ENCODE results near the gene CELA3A. TPM values are rescaled to one million over a fixed set of nuclear protein-coding genes. Genes with fewer than 3 reads are reported as not detected.
A peak's percentile ranks its signal among the peaks of the same experiment; 100 is the strongest.

CELA3A gene
- polyA plus RNA-seq, 1 donor (not counting 4 experiments of a cell fraction or from before 2014, with no cell fraction given) = not detected

GRCh38 chr1:22025368-22026155 lies 24.1 kb downstream of the CELA3A start:
- FAIRE-seq (peak; percentile 34), DNase-seq (ENCODE audit: low read depth, low spot score) (no peak)
- Histone ChIP-seq H3K27me3 (ENCODE audit: control insufficient read depth, extremely low read depth, insufficient read depth, low read length) (no peaks in the 10 kb centered on the region), H4K20me1 (ENCODE audit: control insufficient read depth, extremely low read depth, insufficient read depth, low read length) (no peaks in the 10 kb centered on the region), H3K36me3 (ENCODE audit: control insufficient read depth in 2 of 2, extremely low read depth in 1 of 2, insufficient read depth in 2 of 2, low read length in 2 of 2) (no peaks in the 10 kb centered on the region), H3K9ac (ENCODE audit: control insufficient read depth, extremely low read depth, insufficient read depth, low read length) (peak overlapping the region; percentile 100), H3K9me1 (ENCODE audit: control insufficient read depth, extremely low read depth, insufficient read depth, low read length) (no peaks in the 10 kb centered on the region), H3K4me2 (ENCODE audit: control insufficient read depth, extremely low read depth, insufficient read depth, low read depth, low read length) (peak overlapping the region; percentile 82), H3K9me3 (ENCODE audit: control insufficient read depth, low read depth, low read length) (no peaks in the 10 kb centered on the region), H3K4me3 (ENCODE audit: control insufficient read depth in 2 of 3, extremely low read depth in 1 of 3, insufficient read depth in 2 of 3, low read depth in 1 of 3, low read length in 3 of 3) (peak overlapping the region; percentile 64 to 97 (median 97)), H3K27ac (ENCODE audit: control insufficient read depth, insufficient read depth, low read length) (peak overlapping the region; percentile 99), H3K79me2 (ENCODE audit: control insufficient read depth, insufficient read depth, low read length) (peaks cover 2% of the 10 kb centered on the region), H3K4me1 (ENCODE audit: control insufficient read depth, extremely low read depth, insufficient read depth, low read length) (peaks cover 11% of the 10 kb centered on the region), H2AFZ (ENCODE audit: control insufficient read depth, low read length) (peak overlapping the region; percentile 97)
- dilution Hi-C loops (cut with MboI; ENCODE audit: extremely low pct_ligation_motif_present, low sequenced_read_pairs) = no loop called here
- no peak for TF ChIP-seq EZH2 (IDR thresholded peaks at IDR 0.05; ENCODE audit: low read length)
- TF ChIP-seq CTCF (optimal IDR thresholded peaks at IDR 0.05 in 1 of 3, IDR thresholded peaks at IDR 0.05 in 1 of 3, conservative IDR thresholded peaks at IDR 0.05 in 1 of 3; ENCODE audit: extremely low read depth in 1 of 3, insufficient read depth in 2 of 3, low read length in 3 of 3) = no peak

- Histone ChIP-seq H3K9me3 (ENCODE audit: control insufficient read depth, low read depth, low read length) (no peaks in the 10 kb centered on the region), H3K27me3 (ENCODE audit: control insufficient read depth, extremely low read depth, insufficient read depth, low read length) (no peaks in the 10 kb centered on the region), H3K4me2 (ENCODE audit: control insufficient read depth, extremely low read depth, insufficient read depth, low read depth, low read length) (no peak overlapping the region), H3K36me3 (ENCODE audit: control insufficient read depth in 2 of 2, extremely low read depth in 1 of 2, insufficient read depth in 2 of 2, low read length in 2 of 2) (no peaks in the 10 kb centered on the region), H4K20me1 (ENCODE audit: control insufficient read depth, extremely low read depth, insufficient read depth, low read length) (no peaks in the 10 kb centered on the region), H3K4me3 (ENCODE audit: control insufficient read depth in 2 of 3, extremely low read depth in 1 of 3, insufficient read depth in 2 of 3, low read depth in 1 of 3, low read length in 3 of 3) (no peak overlapping the region), H3K27ac (ENCODE audit: control insufficient read depth, insufficient read depth, low read length) (no peak overlapping the region), H2AFZ (ENCODE audit: control insufficient read depth, low read length) (no peak overlapping the region), H3K9me1 (ENCODE audit: control insufficient read depth, extremely low read depth, insufficient read depth, low read length) (no peaks in the 10 kb centered on the region), H3K79me2 (ENCODE audit: control insufficient read depth, insufficient read depth, low read length) (peaks cover 2% of the 10 kb centered on the region), H3K9ac (ENCODE audit: control insufficient read depth, extremely low read depth, insufficient read depth, low read length) (no peak overlapping the region), H3K4me1 (ENCODE audit: control insufficient read depth, extremely low read depth, insufficient read depth, low read length) (peaks cover 11% of the 10 kb centered on the region)
- no peak for DNase-seq (ENCODE audit: low read depth, low spot score)
- TF ChIP-seq CTCF (optimal IDR thresholded peaks at IDR 0.05 in 1 of 3, IDR thresholded peaks at IDR 0.05 in 1 of 3, conservative IDR thresholded peaks at IDR 0.05 in 1 of 3; ENCODE audit: extremely low read depth in 1 of 3, insufficient read depth in 2 of 3, low read length in 3 of 3) (no peak), EZH2 (IDR thresholded peaks at IDR 0.05; ENCODE audit: low read length) (no peak)
- dilution Hi-C loops (cut with MboI; ENCODE audit: extremely low pct_ligation_motif_present, low sequenced_read_pairs) = no loop called here
- no peak for FAIRE-seq
Measured at GRCh38 chr1:22026924-22027289, 25.4 kb downstream of the CELA3A start.

Data from keratinocyte (primary cell).